GM19438 (cell line): ENCODE data around the gene CCDC91.
A peak's percentile ranks its signal among the peaks of the same experiment; 100 is the strongest.
"Not testable (repeated sequence)": the region's sequence is repeated elsewhere in the genome, so short reads cannot be mapped to it uniquely, and the experiment has no call there.

Experiments used
- ATAC-seq: cut with Tn5 transposase; IDR thresholded peaks from one replicate; pipeline ENCODE4 v1.9.1; 2021; ENCODE audit warnings: low read depth; ENCODE audit not compliant: unreplicated experiment

CCDC91 gene

GRCh38 chr12:28443337-28443736, 253.1 kb downstream of the CCDC91 start:
- ATAC-seq = no peak

- no peak for ATAC-seq
Measured at GRCh38 chr12:28446031-28446430, 255.8 kb downstream of the CCDC91 start.

GRCh38 chr12:28453686-28454085, 263.4 kb downstream of the CCDC91 start:
- ATAC-seq = no peak

- no peak for ATAC-seq
Measured at GRCh38 chr12:28456934-28457710, 266.9 kb downstream of the CCDC91 start.

- no peak for ATAC-seq
Measured at GRCh38 chr12:28457785-28458184, 267.5 kb downstream of the CCDC91 start.

GRCh38 chr12:28459481-28459880, 269.2 kb downstream of the CCDC91 start:
- no peak for ATAC-seq

GRCh38 chr12:28460420-28461130, 270.3 kb downstream of the CCDC91 start:
- no peak for ATAC-seq

- ATAC-seq = no peak
Measured at GRCh38 chr12:28463396-28463795, 273.1 kb downstream of the CCDC91 start.

- not testable (repeated sequence) for ATAC-seq
Measured at GRCh38 chr12:28471762-28472161, 281.5 kb downstream of the CCDC91 start.

GRCh38 chr12:28476206-28476605, 285.9 kb downstream of the CCDC91 start:
- ATAC-seq = not testable (repeated sequence)

GRCh38 chr12:28479097-28479496, 288.8 kb downstream of the CCDC91 start:
- not testable (repeated sequence) for ATAC-seq

- ATAC-seq = no peak
Measured at GRCh38 chr12:28479683-28480082, 289.4 kb downstream of the CCDC91 start.

- no peak for ATAC-seq
Measured at GRCh38 chr12:28484156-28484555, 293.9 kb downstream of the CCDC91 start.

- ATAC-seq = no peak
Measured at GRCh38 chr12:28486521-28486920, 296.3 kb downstream of the CCDC91 start.

GRCh38 chr12:28489246-28489645, 299.0 kb downstream of the CCDC91 start:
- ATAC-seq = no peak

GRCh38 chr12:28497889-28498411, 307.7 kb downstream of the CCDC91 start:
- peak; percentile 84 for ATAC-seq

GRCh38 chr12:28498850-28499249, 308.6 kb downstream of the CCDC91 start:
- ATAC-seq = no peak

GRCh38 chr12:28500373-28501024, 310.2 kb downstream of the CCDC91 start:
- no peak for ATAC-seq

GRCh38 chr12:28506271-28506670, 316.0 kb downstream of the CCDC91 start:
- no peak for ATAC-seq

- ATAC-seq = no peak
Measured at GRCh38 chr12:28507033-28507432, 316.8 kb downstream of the CCDC91 start.

GRCh38 chr12:28507867-28508266, 317.6 kb downstream of the CCDC91 start:
- ATAC-seq = no peak
